Activated CD4-positive, alpha-beta T cell treated with anti-CD3 and anti-CD28 coated beads, Interleukin-2, amount 10 ng/mL, durations not matched to agents 7 days and 5 days (primary cell): Measurements from ENCODE around the gene NUDT8. TPM values are rescaled to one million over a fixed set of nuclear protein-coding genes. Genes with fewer than 3 reads are reported as not detected.

Experiments
- CTCF ChIA-PET: fragments of 350-600 bp; sonication (Branson Sonifier 250); formaldehyde crosslinking; loops from one replicate; lab custom pipeline; 2021; ENCODE audit warnings: antibody characterized with exemption; lab: Charles Lee
- POLR2A ChIA-PET: fragments of 350-600 bp; sonication (Branson Sonifier 250); formaldehyde crosslinking; loops from one replicate; lab custom pipeline; 2021; ENCODE audit warnings: antibody characterized with exemption; lab: Charles Lee
- DNase-seq: peaks from one replicate; pipeline ENCODE4 v3.0.0-alpha.2; 2020
- H3K27ac Mint-ChIP-seq: one replicate; pipeline ENCODE4 v1.8.0; 2021; ENCODE audit warnings: mild to moderate bottlenecking, moderate library complexity, mixed read lengths
- H3K27me3 Mint-ChIP-seq: one replicate; pipeline ENCODE4 v1.8.0; 2021; ENCODE audit warnings: mixed read lengths
- H3K36me3 Mint-ChIP-seq: one replicate; pipeline ENCODE4 v1.8.0; 2021; ENCODE audit warnings: low read depth, mixed read lengths
- H3K4me1 Mint-ChIP-seq: one replicate; pipeline ENCODE4 v1.8.0; 2021; ENCODE audit warnings: mixed read lengths
- H3K4me3 Mint-ChIP-seq: one replicate; pipeline ENCODE4 v1.8.0; 2021; ENCODE audit warnings: mild to moderate bottlenecking, moderate library complexity, mixed read lengths
- H3K9me3 Mint-ChIP-seq: one replicate; pipeline ENCODE4 v1.8.0; 2021; ENCODE audit warnings: mixed read lengths
- total RNA-seq, 2 experiments: library from RNA; stranded (reverse); gene quantifications; one replicate each; pipeline ENCODE4 v1.2.3, GENCODE V29; 2021

Gene NUDT8
- total RNA-seq, 2 experiments from 2014 or later = 7.3 to 8.8 TPM

- ChIA-PET CTCF (interaction anchor here (9.6 kb wide), 1 partner anchor 12 kb away, joined by 114 read pairs; the partner anchor contains the start of gene ACY3), POLR2A (no interaction called here)
- Mint-ChIP-seq H3K27me3 (no peaks in the 10 kb centered on the region), H3K9me3 (no peaks in the 10 kb centered on the region), H3K4me3 (no peak overlapping the region), H3K27ac (no peak overlapping the region), H3K4me1 (peaks cover 15% of the 10 kb centered on the region), H3K36me3 (no peaks in the 10 kb centered on the region)
- no peak for DNase-seq
Observed at GRCh38 chr11:67635231-67635521, 5.4 kb upstream of the NUDT8 start.

- Mint-ChIP-seq H3K36me3 (no peaks in the 10 kb centered on the region), H3K27ac (no peak overlapping the region), H3K27me3 (no peaks in the 10 kb centered on the region), H3K9me3 (no peaks in the 10 kb centered on the region), H3K4me1 (peaks cover 15% of the 10 kb centered on the region), H3K4me3 (no peak overlapping the region)
- POLR2A ChIA-PET = no interaction called here
- DNase-seq = no peak
- CTCF ChIA-PET = interaction anchor here (9.6 kb wide), 1 partner anchor 12 kb away, joined by 114 read pairs; the partner anchor contains the start of gene ACY3
Observed at GRCh38 chr11:67634366-67635230, 4.9 kb upstream of the NUDT8 start.

- no peaks in the 10 kb centered on the region for H3K9me3 Mint-ChIP-seq
- H3K36me3 Mint-ChIP-seq = no peaks in the 10 kb centered on the region
- ChIA-PET POLR2A (interaction anchor here (0.6 kb wide), 1 partner anchor 771 kb away, joined by 3 read pairs; no protein-coding TSS in a partner anchor), CTCF (interaction anchor here (9.6 kb wide), 1 partner anchor 13 kb away, joined by 114 read pairs; the partner anchor contains the start of gene ACY3)
- H3K4me1 Mint-ChIP-seq = peaks cover 18% of the 10 kb centered on the region
- no peaks in the 10 kb centered on the region for H3K27me3 Mint-ChIP-seq
- no peak for DNase-seq
- H3K4me3 Mint-ChIP-seq = no peak overlapping the region
- H3K27ac Mint-ChIP-seq = no peak overlapping the region
Observed at GRCh38 chr11:67633758-67634365, 4.1 kb upstream of the NUDT8 start.

DNA sequence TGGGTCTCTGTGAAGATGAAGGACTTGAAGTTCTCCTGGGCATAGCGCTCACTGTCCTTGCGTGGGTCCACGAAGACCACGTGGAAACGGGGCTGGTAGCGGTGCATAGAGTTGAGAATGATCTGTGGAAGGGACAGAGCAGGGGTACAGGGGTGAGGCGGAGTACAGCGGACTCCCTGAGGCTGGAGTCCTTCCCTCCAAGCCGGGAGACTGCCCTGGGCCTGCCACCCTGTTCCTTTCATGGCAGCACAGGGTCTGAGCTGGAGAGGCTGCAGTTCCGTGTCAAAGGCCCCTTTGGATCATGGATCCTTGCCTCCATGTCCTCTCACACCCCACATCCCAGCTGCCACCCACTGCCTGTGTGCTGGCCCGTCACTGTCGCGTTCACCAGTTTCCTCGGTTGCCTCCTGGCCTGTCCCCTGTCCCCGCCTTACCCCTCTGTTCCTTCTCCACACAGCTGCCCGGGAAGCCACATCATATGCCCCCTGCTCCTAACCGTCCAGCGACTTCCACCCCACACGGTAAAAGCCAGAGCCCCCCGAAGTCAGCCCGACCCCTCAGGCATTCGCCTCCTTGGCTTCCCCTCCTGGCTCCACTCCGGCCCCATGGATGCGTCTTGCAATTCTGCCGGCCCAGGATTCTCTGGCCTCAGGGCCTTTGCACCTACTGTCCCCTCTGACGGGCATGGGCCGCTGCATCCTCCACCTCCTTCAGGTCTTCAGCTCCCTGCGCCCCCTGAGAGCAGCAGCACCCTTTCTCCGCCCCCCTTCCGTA lies 3.4 kb upstream of the NUDT8 start:
- Mint-ChIP-seq H3K27me3 (no peaks in the 10 kb centered on the region), H3K4me3 (no peak overlapping the region), H3K9me3 (no peaks in the 10 kb centered on the region), H3K27ac (no peak overlapping the region), H3K4me1 (peaks cover 23% of the 10 kb centered on the region), H3K36me3 (no peaks in the 10 kb centered on the region)
- ChIA-PET CTCF (interaction anchor here (9.6 kb wide), 1 partner anchor 14 kb away, joined by 114 read pairs; the partner anchor contains the start of gene ACY3), POLR2A (interaction anchor here (0.6 kb wide), 1 partner anchor 772 kb away, joined by 3 read pairs; no protein-coding TSS in a partner anchor)
- DNase-seq = no peak

GRCh38 chr11:67632175-67632981 lies 2.6 kb upstream of the NUDT8 start:
- Mint-ChIP-seq H3K27ac (no peak overlapping the region), H3K9me3 (no peaks in the 10 kb centered on the region), H3K4me3 (peak overlapping the region; percentile 46), H3K27me3 (no peaks in the 10 kb centered on the region), H3K4me1 (peaks cover 25% of the 10 kb centered on the region), H3K36me3 (no peaks in the 10 kb centered on the region)
- DNase-seq = no peak
- CTCF ChIA-PET = interaction anchor here (5.1 to 9.6 kb wide), 2 partner anchors 15 to 17 kb away, joined by 84 to 114 read pairs; partner anchors contain the start of gene ACY3
- POLR2A ChIA-PET = no interaction called here

DNA sequence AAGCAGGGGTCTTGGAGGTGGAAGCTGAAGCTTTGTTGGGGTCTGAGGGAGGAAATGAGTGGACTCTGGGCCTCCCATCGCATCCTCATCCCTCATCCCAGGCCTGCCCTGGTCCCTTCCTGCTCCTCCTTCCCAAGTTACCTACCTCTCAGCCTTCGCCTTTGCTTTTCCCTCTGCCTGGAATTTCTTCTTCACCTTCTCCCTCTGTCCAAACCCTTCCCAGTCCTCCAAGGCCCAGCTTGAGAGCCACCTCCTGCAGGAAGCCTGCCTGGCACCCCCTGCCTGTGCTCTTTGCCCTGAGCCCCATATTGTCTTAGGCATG lies 2.1 kb upstream of the NUDT8 start:
- peaks cover 20% of the 10 kb centered on the region for H3K4me1 Mint-ChIP-seq
- no peaks in the 10 kb centered on the region for H3K9me3 Mint-ChIP-seq
- no peak for DNase-seq
- H3K36me3 Mint-ChIP-seq = no peaks in the 10 kb centered on the region
- H3K27me3 Mint-ChIP-seq = no peaks in the 10 kb centered on the region
- no peak overlapping the region for H3K27ac Mint-ChIP-seq
- peak overlapping the region; percentile 46 for H3K4me3 Mint-ChIP-seq
- POLR2A ChIA-PET = no interaction called here
- CTCF ChIA-PET = interaction anchor here (0.6 to 9.6 kb wide), 3 partner anchors 15 to 40 kb away, joined by 3 to 114 read pairs (median 84); partner anchors contain the start of gene ACY3

DNA sequence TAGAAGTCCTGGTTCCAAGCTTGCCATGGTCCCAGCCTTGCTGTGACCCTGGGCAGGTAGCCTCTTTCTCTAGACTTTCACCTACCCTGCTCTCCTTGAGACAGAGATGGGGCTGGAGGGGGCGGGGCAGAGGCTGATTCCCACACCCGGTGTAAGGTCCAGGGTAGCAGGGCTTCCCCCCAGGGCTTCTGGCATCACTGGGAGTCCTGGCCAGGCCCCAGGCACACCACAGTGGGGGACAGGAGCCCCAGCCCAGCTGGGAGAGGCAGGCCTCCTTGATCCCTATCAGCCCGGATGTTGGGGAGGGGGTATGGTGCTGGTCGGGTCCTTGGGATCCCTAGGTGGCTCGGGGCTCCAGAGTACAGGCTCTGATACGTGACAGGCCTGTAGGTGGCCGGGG lies 1.7 kb upstream of the NUDT8 start:
- Mint-ChIP-seq H3K27me3 (no peaks in the 10 kb centered on the region), H3K36me3 (no peaks in the 10 kb centered on the region), H3K4me1 (peaks cover 18% of the 10 kb centered on the region), H3K9me3 (no peaks in the 10 kb centered on the region), H3K27ac (peak overlapping the region; percentile 36), H3K4me3 (peak overlapping the region; percentile 84)
- CTCF ChIA-PET = interaction anchor here (0.6 to 9.6 kb wide), 5 partner anchors 16 to 40 kb away, joined by 3 to 114 read pairs (median 4); partner anchors contain the start of gene ACY3
- DNase-seq = no peak
- POLR2A ChIA-PET = no interaction called here

- DNase-seq = no peak
- Mint-ChIP-seq H3K27me3 (no peaks in the 10 kb centered on the region), H3K36me3 (no peaks in the 10 kb centered on the region), H3K27ac (peak overlapping the region; percentile 86), H3K9me3 (no peaks in the 10 kb centered on the region), H3K4me1 (peaks cover 18% of the 10 kb centered on the region), H3K4me3 (peak overlapping the region; percentile 84)
- ChIA-PET POLR2A (no interaction called here), CTCF (interaction anchor here (1.1 to 9.6 kb wide), 11 partner anchors 9 to 70 kb away, joined by 3 to 114 read pairs (median 6); partner anchors contain the start of genes ACY3 and TBX10)
Observed at GRCh38 chr11:67630943-67631331, 1.2 kb upstream of the NUDT8 start.

GRCh38 chr11:67630228-67630942 lies 648 bp upstream of the NUDT8 start:
- POLR2A ChIA-PET = interaction anchor here (0.6 kb wide), 2 partner anchors 20 to 147 kb away, joined by 3 read pairs; partner anchors contain the start of gene AIP
- CTCF ChIA-PET = interaction anchor here (0.5 to 9.6 kb wide), 20 partner anchors 9 to 151 kb away, joined by 3 to 114 read pairs (median 4); partner anchors contain the start of genes ACY3 and TBX10

GRCh38 chr11:67628710-67629385 lies 889 bp downstream of the NUDT8 start:
- POLR2A ChIA-PET = interaction anchor here (0.5 kb wide), 1 partner anchor 9 kb away, joined by 5 read pairs; no protein-coding TSS in a partner anchor
- no peaks in the 10 kb centered on the region for H3K9me3 Mint-ChIP-seq
- H3K4me3 Mint-ChIP-seq = peak overlapping the region; percentile 84
- peak overlapping the region; percentile 83 for H3K27ac Mint-ChIP-seq
- H3K4me1 Mint-ChIP-seq = peaks cover 24% of the 10 kb centered on the region
- CTCF ChIA-PET = interaction anchor here (0.6 to 9.6 kb wide), 21 partner anchors 9 to 284 kb away, joined by 3 to 114 read pairs (median 5); partner anchors contain the start of gene ACY3
- no peaks in the 10 kb centered on the region for H3K36me3 Mint-ChIP-seq
- no peak for DNase-seq
- no peaks in the 10 kb centered on the region for H3K27me3 Mint-ChIP-seq

More at GRCh38 chr11:67630228-67630942, 648 bp upstream of the NUDT8 start:
- H3K9me3 Mint-ChIP-seq = no peaks in the 10 kb centered on the region
- peak; percentile 95 for DNase-seq
- H3K27ac Mint-ChIP-seq = peak overlapping the region; percentile 95
- no peaks in the 10 kb centered on the region for H3K36me3 Mint-ChIP-seq
- H3K27me3 Mint-ChIP-seq = no peaks in the 10 kb centered on the region
- H3K4me3 Mint-ChIP-seq = peak overlapping the region; percentile 84
- H3K4me1 Mint-ChIP-seq = peaks cover 20% of the 10 kb centered on the region
